Fibroblast of lung (primary cell): ENCODE results near the gene SYTL4.

Experiments used
- EZH2 ChIP-seq: IDR thresholded peaks from 2 replicates; pipeline ENCODE4 v1.5.1; 2012; ENCODE audit warnings: low read length, control low read depth, mild to moderate bottlenecking; ENCODE audit errors: missing control alignments
- TF ChIP-seq, protein P1 (sequence below), 2 donors: IDR thresholded peaks in 1 of 2; conservative IDR thresholded peaks in 1 of 2; 1 replicate in 1 of 2; 2 replicates in 1 of 2; pipeline ENCODE4 v1.5.1; 2011 to 2012; ENCODE audit warnings: low read length in 2 of 2, control low read depth in 1 of 2, inconsistent platforms in 1 of 2, low read depth in 1 of 2, mild to moderate bottlenecking in 1 of 2

DNA sequence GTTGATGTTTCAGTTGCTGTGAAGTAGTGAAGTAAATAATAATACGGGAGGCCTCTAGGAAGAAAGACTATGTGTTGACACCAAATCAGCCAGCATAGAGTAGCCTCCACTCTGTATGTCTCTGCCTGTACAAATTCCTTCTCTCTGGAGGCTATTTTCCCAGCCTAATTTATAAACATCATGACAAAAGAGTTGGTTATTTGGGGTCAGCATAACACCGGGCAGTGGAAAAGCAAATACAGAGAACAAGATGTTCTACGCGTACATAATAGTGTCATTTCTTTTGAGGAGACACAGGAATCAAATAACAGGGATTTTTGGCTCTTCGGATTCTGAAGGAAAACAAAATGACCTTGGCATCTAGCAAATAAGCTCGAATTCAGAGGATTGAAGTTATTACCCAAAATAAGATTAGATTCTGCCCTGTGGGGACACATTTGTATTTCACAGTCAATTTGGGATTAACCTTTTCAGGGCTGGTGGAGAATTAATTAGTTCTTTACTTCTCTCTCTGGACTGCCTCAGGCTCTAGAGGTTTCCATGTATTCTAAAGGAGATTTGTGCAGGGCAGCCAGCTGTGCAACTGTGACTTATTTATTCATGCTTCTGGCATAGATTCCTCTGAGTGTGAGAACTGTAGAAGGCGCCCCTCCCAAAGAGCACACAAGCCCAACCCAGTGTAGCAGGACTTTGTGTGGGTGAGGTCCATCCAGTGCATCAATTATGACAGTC lies 14.1 kb upstream of the SYTL4 start:
- TF ChIP-seq, protein P1, sequence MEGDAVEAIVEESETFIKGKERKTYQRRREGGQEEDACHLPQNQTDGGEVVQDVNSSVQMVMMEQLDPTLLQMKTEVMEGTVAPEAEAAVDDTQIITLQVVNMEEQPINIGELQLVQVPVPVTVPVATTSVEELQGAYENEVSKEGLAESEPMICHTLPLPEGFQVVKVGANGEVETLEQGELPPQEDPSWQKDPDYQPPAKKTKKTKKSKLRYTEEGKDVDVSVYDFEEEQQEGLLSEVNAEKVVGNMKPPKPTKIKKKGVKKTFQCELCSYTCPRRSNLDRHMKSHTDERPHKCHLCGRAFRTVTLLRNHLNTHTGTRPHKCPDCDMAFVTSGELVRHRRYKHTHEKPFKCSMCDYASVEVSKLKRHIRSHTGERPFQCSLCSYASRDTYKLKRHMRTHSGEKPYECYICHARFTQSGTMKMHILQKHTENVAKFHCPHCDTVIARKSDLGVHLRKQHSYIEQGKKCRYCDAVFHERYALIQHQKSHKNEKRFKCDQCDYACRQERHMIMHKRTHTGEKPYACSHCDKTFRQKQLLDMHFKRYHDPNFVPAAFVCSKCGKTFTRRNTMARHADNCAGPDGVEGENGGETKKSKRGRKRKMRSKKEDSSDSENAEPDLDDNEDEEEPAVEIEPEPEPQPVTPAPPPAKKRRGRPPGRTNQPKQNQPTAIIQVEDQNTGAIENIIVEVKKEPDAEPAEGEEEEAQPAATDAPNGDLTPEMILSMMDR (conservative IDR thresholded peaks at IDR 0.05 in 1 of 2, IDR thresholded peaks at IDR 0.05 in 1 of 2; ENCODE audit: low read depth in 1 of 2, low read length in 2 of 2): no peak
- TF ChIP-seq EZH2: no peak
